CD14-positive monocyte (primary cell): Measurements from ENCODE around the gene SLC16A12. TPM values are rescaled to one million over a fixed set of nuclear protein-coding genes. Genes with fewer than 3 reads are reported as not detected.

Experiments
- DNase-seq, 3 donors: peaks; one replicate each; pipeline ENCODE4 v3.0.0-alpha.2; 2011 to 2022
- H2AFZ ChIP-seq: 2 replicates; pipeline ENCODE4 v1.6.0; 2012; ENCODE audit warnings: mild to moderate bottlenecking, low read depth, low read length, inconsistent platforms; ENCODE audit not compliant: insufficient read depth, poor library complexity, severe bottlenecking
- H3K27ac ChIP-seq, 2 donors: 1 replicate in 1 of 2; 2 replicates in 1 of 2; pipeline ENCODE4 v1.5.1; 2012 to 2013; ENCODE audit warnings: low read length in 2 of 2, control low read depth in 1 of 2, inconsistent platforms in 1 of 2, low read depth in 1 of 2, mild to moderate bottlenecking in 1 of 2
- H3K27me3 ChIP-seq, 2 donors: one replicate each; pipeline versions ENCODE4 v1.6.0 to v1.6.1; 2011 to 2013; ENCODE audit warnings: low read length in 2 of 2; ENCODE audit not compliant: control insufficient read depth in 2 of 2, insufficient read depth in 2 of 2
- H3K36me3 ChIP-seq, 2 donors: replicated peaks in 1 of 2; 1 replicate in 1 of 2; 2 replicates in 1 of 2; pipeline versions ENCODE4 v1.5.1 to v1.6.1; 2012 to 2013; ENCODE audit warnings: low read length in 2 of 2, control low read depth in 1 of 2, inconsistent platforms in 1 of 2, mild to moderate bottlenecking in 1 of 2; ENCODE audit not compliant: insufficient read depth in 2 of 2, control insufficient read depth in 1 of 2
- H3K4me1 ChIP-seq, 2 donors: 1 replicate in 1 of 2; 2 replicates in 1 of 2; pipeline versions ENCODE4 v1.5.1 to v1.6.1; 2012 to 2013; ENCODE audit warnings: low read length in 2 of 2, control low read depth in 1 of 2, inconsistent platforms in 1 of 2, mild to moderate bottlenecking in 1 of 2, moderate library complexity in 1 of 2; ENCODE audit not compliant: insufficient read depth in 2 of 2, control insufficient read depth in 1 of 2
- H3K4me2 ChIP-seq: replicated peaks from 2 replicates; pipeline ENCODE3; 2012; ENCODE audit warnings: low read length, moderate library complexity, mild to moderate bottlenecking; ENCODE audit not compliant: poor library complexity, severe bottlenecking; ENCODE audit errors: extremely low read depth
- H3K4me3 ChIP-seq, 3 experiments: fragments of 200-600 bp in 1 of 3; sonication (generic) in 1 of 3; replicated peaks in 1 of 3; 1 replicate in 2 of 3; 2 replicates in 1 of 3; pipeline ENCODE4 v1.5.1; 2011 to 2013; ENCODE audit warnings: low read length in 3 of 3, mild to moderate bottlenecking in 3 of 3, control low read depth in 2 of 3, low read depth in 2 of 3, inconsistent platforms in 1 of 3, moderate library complexity in 1 of 3
- H3K79me2 ChIP-seq: 2 replicates; pipeline ENCODE4 v1.6.0; 2012; ENCODE audit warnings: mild to moderate bottlenecking, control low read depth, inconsistent platforms, low read length, moderate library complexity; ENCODE audit not compliant: insufficient read depth
- H3K9ac ChIP-seq: 2 replicates; pipeline ENCODE4 v1.6.0; 2017; ENCODE audit warnings: low read length, mild to moderate bottlenecking; ENCODE audit not compliant: insufficient read depth, poor library complexity, severe bottlenecking
- H3K9me3 ChIP-seq, 2 donors: replicated peaks in 1 of 2; 1 replicate in 1 of 2; 2 replicates in 1 of 2; pipeline versions ENCODE4 v1.5.1 to v1.6.1; 2012 to 2013; ENCODE audit warnings: low read length in 2 of 2, control low read depth in 1 of 2; ENCODE audit not compliant: control insufficient read depth in 1 of 2, insufficient read depth in 1 of 2
- H4K20me1 ChIP-seq: 2 replicates; pipeline ENCODE4 v1.6.0; 2012; ENCODE audit warnings: mild to moderate bottlenecking, low read length, control low read depth, moderate library complexity; ENCODE audit not compliant: insufficient read depth
- H3K27ac Mint-ChIP-seq, 7 donors: one replicate each; pipeline ENCODE4 v1.8.0; 2020; ENCODE audit warnings: mild to moderate bottlenecking in 7 of 7, mixed read lengths in 7 of 7, moderate library complexity in 6 of 7, inconsistent platforms in 2 of 7
- H3K27me3 Mint-ChIP-seq, 3 donors: one replicate each; pipeline ENCODE4 v1.8.0; 2021 to 2022; ENCODE audit warnings: low read depth in 3 of 3, mild to moderate bottlenecking in 3 of 3, mixed read lengths in 3 of 3, moderate library complexity in 3 of 3, inconsistent platforms in 1 of 3
- H3K36me3 Mint-ChIP-seq, 2 donors: one replicate each; pipeline ENCODE4 v1.8.0; 2020; ENCODE audit warnings: mixed read lengths in 2 of 2, inconsistent platforms in 1 of 2, mild to moderate bottlenecking in 1 of 2
- H3K4me1 Mint-ChIP-seq: one replicate; pipeline ENCODE4 v1.8.0; 2020; ENCODE audit warnings: mild to moderate bottlenecking, mixed read lengths
- H3K4me3 Mint-ChIP-seq, 2 donors: one replicate each; pipeline ENCODE4 v1.8.0; 2020; ENCODE audit warnings: mild to moderate bottlenecking in 2 of 2, mixed read lengths in 2 of 2, moderate library complexity in 1 of 2
- H3K9me3 Mint-ChIP-seq, 7 donors: one replicate each; pipeline ENCODE4 v1.8.0; 2020 to 2022; ENCODE audit warnings: mixed read lengths in 7 of 7, mild to moderate bottlenecking in 6 of 7, moderate library complexity in 6 of 7, inconsistent platforms in 2 of 7
- WGBS: methylation state at CpG from one replicate; pipeline ENCODE4 v1.1.5; 2013; ENCODE audit warnings: missing lambda C conversion rate; ENCODE audit not compliant: insufficient coverage; 5-methylcytosine and 5-hydroxymethylcytosine counted together
- intact Hi-C, 2 donors: fragments of 100-400 bp; cut with micrococcal nuclease; formaldehyde crosslinking; loops; one replicate each; pipeline versions ENCODE4 v1.15.0 to v1.15.1; 2023
- polyA plus RNA-seq, 3 donors: library from polyadenylated mRNA; depleted of rRNA in 1 of 3; unstranded in 2 of 3; stranded (reverse) in 1 of 3; fragments of 300-500 nt in 2 of 3; fragments of >200 nt in 1 of 3; fragmentation: Illumina TruSeq in 2 of 3; gene quantifications; 1 replicate in 2 of 3; 2 replicates in 1 of 3; pipeline ENCODE4 v1.2.3, GENCODE V29; 2012 to 2021
- TF ChIP-seq, protein P1 (sequence below): fragments of 200-600 bp; IDR thresholded peaks from one replicate; pipeline ENCODE4 v1.8.0; 2022; ENCODE audit warnings: antibody characterized with exemption, mild to moderate bottlenecking

SLC16A12 gene
- polyA plus RNA-seq, 3 donors: 0.04 TPM; not detected in 2

DNA sequence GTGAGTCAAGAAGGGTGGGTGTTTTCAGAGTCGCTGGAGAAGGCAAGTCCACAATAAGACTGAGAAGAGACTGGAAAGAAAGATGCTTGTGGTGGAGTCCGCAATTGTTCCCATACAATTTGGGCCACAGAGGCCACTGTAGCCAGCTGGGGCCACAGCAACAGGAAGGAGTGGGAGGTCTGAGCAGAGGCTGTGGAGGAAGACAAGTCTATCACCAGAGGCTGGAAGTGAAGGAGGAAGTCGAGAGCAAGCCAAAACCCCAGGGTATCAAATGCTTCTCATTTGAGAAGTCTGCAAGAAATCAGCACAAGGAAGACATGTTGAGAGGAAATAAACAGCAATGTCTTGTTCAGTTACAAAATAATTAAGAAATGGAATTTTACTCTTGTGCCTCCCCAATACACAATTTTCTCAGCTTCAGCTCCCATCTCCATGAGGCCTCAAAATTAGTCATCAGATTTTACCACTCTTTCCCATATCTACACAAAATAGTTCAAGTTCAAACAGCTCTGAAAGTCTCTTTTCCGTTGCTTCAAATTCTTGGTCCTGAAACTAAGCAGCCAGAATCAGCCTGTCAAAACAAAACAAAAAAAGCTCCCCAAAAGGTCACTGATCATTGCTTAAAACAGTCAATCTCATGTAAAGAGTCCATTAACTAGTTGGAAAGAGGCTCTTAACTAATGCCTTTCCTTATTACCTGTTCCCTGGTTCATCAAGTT is 31.6 kb downstream of the SLC16A12 start:
- Histone ChIP-seq H2AFZ (no peak overlapping the region), H3K79me2 (no peaks in the 10 kb centered on the region), H3K4me3 (no peak overlapping the region), H4K20me1 (no peaks in the 10 kb centered on the region), H3K36me3 (no peaks in the 10 kb centered on the region), H3K4me2 (no peak overlapping the region), H3K9ac (no peak overlapping the region), H3K9me3 (no peaks in the 10 kb centered on the region), H3K4me1 (no peaks in the 10 kb centered on the region), H3K27me3 (no peaks in the 10 kb centered on the region), H3K27ac (no peak overlapping the region)
- TF ChIP-seq, protein P1, sequence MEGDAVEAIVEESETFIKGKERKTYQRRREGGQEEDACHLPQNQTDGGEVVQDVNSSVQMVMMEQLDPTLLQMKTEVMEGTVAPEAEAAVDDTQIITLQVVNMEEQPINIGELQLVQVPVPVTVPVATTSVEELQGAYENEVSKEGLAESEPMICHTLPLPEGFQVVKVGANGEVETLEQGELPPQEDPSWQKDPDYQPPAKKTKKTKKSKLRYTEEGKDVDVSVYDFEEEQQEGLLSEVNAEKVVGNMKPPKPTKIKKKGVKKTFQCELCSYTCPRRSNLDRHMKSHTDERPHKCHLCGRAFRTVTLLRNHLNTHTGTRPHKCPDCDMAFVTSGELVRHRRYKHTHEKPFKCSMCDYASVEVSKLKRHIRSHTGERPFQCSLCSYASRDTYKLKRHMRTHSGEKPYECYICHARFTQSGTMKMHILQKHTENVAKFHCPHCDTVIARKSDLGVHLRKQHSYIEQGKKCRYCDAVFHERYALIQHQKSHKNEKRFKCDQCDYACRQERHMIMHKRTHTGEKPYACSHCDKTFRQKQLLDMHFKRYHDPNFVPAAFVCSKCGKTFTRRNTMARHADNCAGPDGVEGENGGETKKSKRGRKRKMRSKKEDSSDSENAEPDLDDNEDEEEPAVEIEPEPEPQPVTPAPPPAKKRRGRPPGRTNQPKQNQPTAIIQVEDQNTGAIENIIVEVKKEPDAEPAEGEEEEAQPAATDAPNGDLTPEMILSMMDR: no peak
- intact Hi-C loops: no loop called here
- DNase-seq: no peak
- WGBS: 100% methylated on average over 3 of the region's 4 CpGs
- no peak overlapping the region for H3K4me3 Mint-ChIP-seq
- no peak overlapping the region for H3K27ac Mint-ChIP-seq
- H3K36me3 Mint-ChIP-seq: no peaks in the 10 kb centered on the region
- peaks cover 0 to 5% (median 3%) of the 10 kb centered on the region in 7 donors for H3K9me3 Mint-ChIP-seq
- H3K4me1 Mint-ChIP-seq: no peaks in the 10 kb centered on the region
- peaks cover 9 to 15% (median 9%) of the 10 kb centered on the region in 3 donors for H3K27me3 Mint-ChIP-seq

DNA sequence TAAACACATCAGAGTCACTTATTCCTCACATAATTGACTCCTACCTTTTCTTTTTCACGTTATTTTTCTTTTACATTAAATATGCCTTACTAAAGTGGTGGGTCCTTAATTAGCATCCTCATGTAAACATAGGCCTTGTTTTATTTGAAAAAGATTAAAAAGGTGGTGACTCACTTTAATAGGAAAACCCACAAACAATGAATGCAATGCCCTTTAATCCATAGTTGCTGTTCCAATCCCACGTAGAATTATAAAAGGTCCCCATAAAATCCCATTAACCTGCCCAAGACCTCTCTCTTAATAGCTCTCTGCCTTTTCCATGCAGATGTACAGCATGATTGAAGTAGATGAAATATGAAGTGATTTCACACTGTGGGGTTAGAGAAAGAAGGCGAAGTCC is 32.2 kb downstream of the SLC16A12 start:
- Histone ChIP-seq H3K27ac (no peak overlapping the region), H3K4me2 (no peak overlapping the region), H3K79me2 (no peaks in the 10 kb centered on the region), H3K9me3 (no peaks in the 10 kb centered on the region), H3K9ac (no peak overlapping the region), H2AFZ (no peak overlapping the region), H3K36me3 (no peaks in the 10 kb centered on the region), H4K20me1 (no peaks in the 10 kb centered on the region), H3K4me1 (no peaks in the 10 kb centered on the region), H3K4me3 (no peak overlapping the region), H3K27me3 (no peaks in the 10 kb centered on the region)
- intact Hi-C loops: no loop called here
- Mint-ChIP-seq H3K9me3 (peaks cover 0 to 5% (median 3%) of the 10 kb centered on the region in 7 donors), H3K36me3 (no peaks in the 10 kb centered on the region), H3K27ac (no peak overlapping the region), H3K4me3 (no peak overlapping the region), H3K4me1 (no peaks in the 10 kb centered on the region), H3K27me3 (peaks cover 5 to 12% (median 9%) of the 10 kb centered on the region in 3 donors)
- 100% methylated on average over 1 of the region's 3 CpGs for WGBS
- TF ChIP-seq, protein P1: no peak
- no peak for DNase-seq
